Measurements from ENCODE around the gene TLNRD1.

Gene TLNRD1

GRCh38 chr15:80978685-80979329 lies 21.9 kb upstream of the TLNRD1 start:
- no peak for DNase-seq (ENCODE audit: low spot score)

GRCh38 chr15:80979538-80980200 lies 21.1 kb upstream of the TLNRD1 start:
- DNase-seq (ENCODE audit: low spot score) = no peak

GRCh38 chr15:80982205-80982604 lies 18.5 kb upstream of the TLNRD1 start:
- DNase-seq (ENCODE audit: low spot score) = no peak

- DNase-seq (ENCODE audit: low spot score) = no peak
Observed at GRCh38 chr15:80982839-80983238, 17.9 kb upstream of the TLNRD1 start.

- no peak for DNase-seq (ENCODE audit: low spot score)
Observed at GRCh38 chr15:80984856-80985255, 15.9 kb upstream of the TLNRD1 start.

GRCh38 chr15:80985981-80986380 lies 14.7 kb upstream of the TLNRD1 start:
- no peak for DNase-seq (ENCODE audit: low spot score)

GRCh38 chr15:80986487-80986886 lies 14.2 kb upstream of the TLNRD1 start:
- no peak for DNase-seq (ENCODE audit: low spot score)

- no peak for DNase-seq (ENCODE audit: low spot score)
Observed at GRCh38 chr15:80988148-80988796, 12.5 kb upstream of the TLNRD1 start.

GRCh38 chr15:80989081-80989517 lies 11.6 kb upstream of the TLNRD1 start:
- DNase-seq (ENCODE audit: low spot score) = peak; percentile 39

- peak; percentile 99 for DNase-seq (ENCODE audit: low spot score)
Observed at GRCh38 chr15:80989518-80990478, 10.9 kb upstream of the TLNRD1 start, which contains the start of gene MESD. Gene MESD (minus strand): TSS chr15:80989819. CDS start chr15:80989791, 28 bp downstream.

- DNase-seq (ENCODE audit: low spot score) = no peak
Observed at GRCh38 chr15:80990955-80991354, 9.8 kb upstream of the TLNRD1 start.

- DNase-seq (ENCODE audit: low spot score) = no peak
Observed at GRCh38 chr15:80991421-80991820, 9.3 kb upstream of the TLNRD1 start.

GRCh38 chr15:80992006-80992405 lies 8.7 kb upstream of the TLNRD1 start:
- DNase-seq (ENCODE audit: low spot score) = no peak

- no peak for DNase-seq (ENCODE audit: low spot score)
Observed at GRCh38 chr15:80992441-80992840, 8.3 kb upstream of the TLNRD1 start.

GRCh38 chr15:80996247-80996646 lies 4.5 kb upstream of the TLNRD1 start:
- DNase-seq (ENCODE audit: low spot score) = no peak

- DNase-seq (ENCODE audit: low spot score) = no peak
Observed at GRCh38 chr15:80997692-80998091, 3.0 kb upstream of the TLNRD1 start.

GRCh38 chr15:80998251-80998650 lies 2.5 kb upstream of the TLNRD1 start:
- no peak for DNase-seq (ENCODE audit: low spot score)

GRCh38 chr15:80999623-81000036 lies 1.1 kb upstream of the TLNRD1 start:
- no peak for DNase-seq (ENCODE audit: low spot score)

GRCh38 chr15:81000144-81000623 lies 539 bp upstream of the TLNRD1 start:
- no peak for DNase-seq (ENCODE audit: low spot score)

- DNase-seq (ENCODE audit: low spot score) = peak; percentile 71
Observed at GRCh38 chr15:81001152-81002008, 657 bp downstream of the TLNRD1 start.

GRCh38 chr15:81002009-81002330 lies 1.2 kb downstream of the TLNRD1 start:
- peak; percentile 47 for DNase-seq (ENCODE audit: low spot score)
